ENCODE data around the gene MDM4.
"Not testable (repeated sequence)": the region's sequence is repeated elsewhere in the genome, so short reads cannot be mapped to it uniquely, and the experiment has no call there.

The MDM4 gene

GRCh38 chr1:204511366-204511765 is 4.8 kb upstream of the MDM4 start:
- no peak for DNase-seq (ENCODE audit: low spot score)
- Histone ChIP-seq H2BK5ac (ENCODE audit: low read length) (no peak overlapping the region), H3K27me3 (ENCODE audit: control insufficient read depth in 3 of 3, insufficient read depth in 3 of 3, low read depth in 1 of 3, low read length in 3 of 3) (no peaks in the 10 kb centered on the region), H3K4me1 (ENCODE audit: control insufficient read depth in 2 of 2, insufficient read depth in 1 of 2, low read depth in 1 of 2, low read length in 2 of 2) (no peaks in the 10 kb centered on the region), H3K23ac (ENCODE audit: low read depth, low read length, poor library complexity) (no peak overlapping the region), H3K9ac (ENCODE audit: low read depth, low read length, poor library complexity) (no peak overlapping the region), H3K18ac (ENCODE audit: low read length) (no peak overlapping the region), H3K9me3 (replicated peaks in 1 of 2; ENCODE audit: control insufficient read depth in 2 of 2, insufficient read depth in 1 of 2, low read depth in 1 of 2, low read length in 2 of 2) (no peaks in the 10 kb centered on the region), H3K36me3 (replicated peaks in 1 of 2; ENCODE audit: control insufficient read depth in 2 of 2, insufficient read depth in 2 of 2, low read length in 2 of 2) (no peaks in the 10 kb centered on the region), H2AK5ac (ENCODE audit: low read depth, low read length) (no peak overlapping the region), H3K27ac (replicated peaks; ENCODE audit: low read length) (no peak overlapping the region), H3K14ac (ENCODE audit: low read length) (no peak overlapping the region), H3K4ac (ENCODE audit: low read length) (no peak overlapping the region), H4K91ac (ENCODE audit: low read depth, low read length, poor library complexity) (no peak overlapping the region), H3K79me1 (ENCODE audit: low read depth, low read length) (peaks cover 1% of the 10 kb centered on the region), H2BK12ac (ENCODE audit: low read length) (no peak overlapping the region), H2BK120ac (ENCODE audit: low read depth, low read length) (no peak overlapping the region), H2AFZ (ENCODE audit: low read length) (no peak overlapping the region), H4K8ac (ENCODE audit: low read depth, low read length) (no peak overlapping the region), H3K4me2 (ENCODE audit: insufficient read depth, low read length, poor library complexity, severe bottlenecking) (no peak overlapping the region), H2BK15ac (ENCODE audit: low read length) (no peak overlapping the region), H3K4me3 (ENCODE audit: low read length in 2 of 2) (no peak overlapping the region)

GRCh38 chr1:204513117-204513716 is 3.0 kb upstream of the MDM4 start:
- Histone ChIP-seq H3K36me3 (replicated peaks in 1 of 2; ENCODE audit: control insufficient read depth in 2 of 2, insufficient read depth in 2 of 2, low read length in 2 of 2) (peaks cover 3 to 10% of the 10 kb centered on the region in 2 donors), H3K4me2 (ENCODE audit: insufficient read depth, low read length, poor library complexity, severe bottlenecking) (no peak overlapping the region), H2BK5ac (ENCODE audit: low read length) (no peak overlapping the region), H3K4ac (ENCODE audit: low read length) (no peak overlapping the region), H3K4me3 (ENCODE audit: low read length in 2 of 2) (no peak overlapping the region), H2BK15ac (ENCODE audit: low read length) (no peak overlapping the region), H3K9ac (ENCODE audit: low read depth, low read length, poor library complexity) (no peak overlapping the region), H2BK12ac (ENCODE audit: low read length) (no peak overlapping the region), H4K8ac (ENCODE audit: low read depth, low read length) (no peak overlapping the region), H3K9me3 (replicated peaks in 1 of 2; ENCODE audit: control insufficient read depth in 2 of 2, insufficient read depth in 1 of 2, low read depth in 1 of 2, low read length in 2 of 2) (no peaks in the 10 kb centered on the region), H3K14ac (ENCODE audit: low read length) (no peak overlapping the region), H3K79me1 (ENCODE audit: low read depth, low read length) (peaks cover 12% of the 10 kb centered on the region), H3K18ac (ENCODE audit: low read length) (no peak overlapping the region), H2AK5ac (ENCODE audit: low read depth, low read length) (no peak overlapping the region), H3K27me3 (ENCODE audit: control insufficient read depth in 3 of 3, insufficient read depth in 3 of 3, low read depth in 1 of 3, low read length in 3 of 3) (no peaks in the 10 kb centered on the region), H2BK120ac (ENCODE audit: low read depth, low read length) (no peak overlapping the region), H2AFZ (ENCODE audit: low read length) (no peak overlapping the region), H3K27ac (replicated peaks; ENCODE audit: low read length) (no peak overlapping the region), H4K91ac (ENCODE audit: low read depth, low read length, poor library complexity) (no peak overlapping the region), H3K23ac (ENCODE audit: low read depth, low read length, poor library complexity) (no peak overlapping the region), H3K4me1 (ENCODE audit: control insufficient read depth in 2 of 2, insufficient read depth in 1 of 2, low read depth in 1 of 2, low read length in 2 of 2) (no peaks in the 10 kb centered on the region)
- WGBS, 2 donors (ENCODE audit: extremely low coverage in 2 of 2, insufficient read length in 2 of 2, insufficient replicate concordance in 1 of 2), result no CpG with 5 or more reads among the region's 15 CpGs
- DNase-seq (ENCODE audit: low spot score), result no peak

GRCh38 chr1:204514828-204515227 is 1.4 kb upstream of the MDM4 start:
- Histone ChIP-seq H3K23ac (ENCODE audit: low read depth, low read length, poor library complexity) (no peak overlapping the region), H3K9me3 (replicated peaks in 1 of 2; ENCODE audit: control insufficient read depth in 2 of 2, insufficient read depth in 1 of 2, low read depth in 1 of 2, low read length in 2 of 2) (no peaks in the 10 kb centered on the region), H3K4me1 (ENCODE audit: control insufficient read depth in 2 of 2, insufficient read depth in 1 of 2, low read depth in 1 of 2, low read length in 2 of 2) (no peaks in the 10 kb centered on the region), H2BK5ac (ENCODE audit: low read length) (no peak overlapping the region), H3K4me2 (ENCODE audit: insufficient read depth, low read length, poor library complexity, severe bottlenecking) (no peak overlapping the region), H3K4ac (ENCODE audit: low read length) (no peak overlapping the region), H2AFZ (ENCODE audit: low read length) (no peak overlapping the region), H2BK120ac (ENCODE audit: low read depth, low read length) (no peak overlapping the region), H3K27me3 (ENCODE audit: control insufficient read depth in 3 of 3, insufficient read depth in 3 of 3, low read depth in 1 of 3, low read length in 3 of 3) (no peaks in the 10 kb centered on the region), H3K14ac (ENCODE audit: low read length) (no peak overlapping the region), H4K91ac (ENCODE audit: low read depth, low read length, poor library complexity) (no peak overlapping the region), H3K4me3 (ENCODE audit: low read length in 2 of 2) (no peak overlapping the region), H3K18ac (ENCODE audit: low read length) (no peak overlapping the region), H4K8ac (ENCODE audit: low read depth, low read length) (no peak overlapping the region), H3K27ac (replicated peaks; ENCODE audit: low read length) (no peak overlapping the region), H2BK12ac (ENCODE audit: low read length) (no peak overlapping the region), H3K79me1 (ENCODE audit: low read depth, low read length) (peaks cover 12% of the 10 kb centered on the region), H2AK5ac (ENCODE audit: low read depth, low read length) (no peak overlapping the region), H2BK15ac (ENCODE audit: low read length) (no peak overlapping the region), H3K36me3 (replicated peaks in 1 of 2; ENCODE audit: control insufficient read depth in 2 of 2, insufficient read depth in 2 of 2, low read length in 2 of 2) (peaks cover 5 to 25% of the 10 kb centered on the region in 2 donors), H3K9ac (ENCODE audit: low read depth, low read length, poor library complexity) (no peak overlapping the region)
- DNase-seq (ENCODE audit: low spot score), result no peak
- WGBS, 2 donors (ENCODE audit: extremely low coverage in 2 of 2, insufficient read length in 2 of 2, insufficient replicate concordance in 1 of 2), result no CpG with 5 or more reads among the region's 2 CpGs

GRCh38 chr1:204517382-204517781 is 1.2 kb downstream of the MDM4 start:
- not testable (repeated sequence) for H4K91ac ChIP-seq (ENCODE audit: low read depth, low read length, poor library complexity); H3K9ac ChIP-seq (ENCODE audit: low read depth, low read length, poor library complexity); H2BK5ac ChIP-seq (ENCODE audit: low read length); H3K27me3 ChIP-seq (ENCODE audit: control insufficient read depth in 3 of 3, insufficient read depth in 3 of 3, low read depth in 1 of 3, low read length in 3 of 3); H2BK15ac ChIP-seq (ENCODE audit: low read length); H2BK120ac ChIP-seq (ENCODE audit: low read depth, low read length); H3K18ac ChIP-seq (ENCODE audit: low read length); H3K4ac ChIP-seq (ENCODE audit: low read length); H4K8ac ChIP-seq (ENCODE audit: low read depth, low read length); H3K23ac ChIP-seq (ENCODE audit: low read depth, low read length, poor library complexity); H3K14ac ChIP-seq (ENCODE audit: low read length); H3K27ac ChIP-seq (replicated peaks; ENCODE audit: low read length); H2AFZ ChIP-seq (ENCODE audit: low read length); H3K4me1 ChIP-seq (ENCODE audit: control insufficient read depth in 2 of 2, insufficient read depth in 1 of 2, low read depth in 1 of 2, low read length in 2 of 2); H2AK5ac ChIP-seq (ENCODE audit: low read depth, low read length); H2BK12ac ChIP-seq (ENCODE audit: low read length); DNase-seq (ENCODE audit: low spot score); H3K9me3 ChIP-seq (replicated peaks in 1 of 2; ENCODE audit: control insufficient read depth in 2 of 2, insufficient read depth in 1 of 2, low read depth in 1 of 2, low read length in 2 of 2)
- peak overlapping the region in 1 of 2 donors; percentile 65 for H3K4me3 ChIP-seq (ENCODE audit: low read length in 2 of 2)
- H3K79me1 ChIP-seq (ENCODE audit: low read depth, low read length), result peaks cover 12% of the 10 kb centered on the region
- WGBS, 2 donors (ENCODE audit: extremely low coverage in 2 of 2, insufficient read length in 2 of 2, insufficient replicate concordance in 1 of 2), result no CpG with 5 or more reads among the region's 19 CpGs
- H3K36me3 ChIP-seq (replicated peaks in 1 of 2; ENCODE audit: control insufficient read depth in 2 of 2, insufficient read depth in 2 of 2, low read length in 2 of 2), result peaks cover 5 to 39% of the 10 kb centered on the region in 2 donors
- H3K4me2 ChIP-seq (ENCODE audit: insufficient read depth, low read length, poor library complexity, severe bottlenecking), result peak overlapping the region; percentile 14
